GM12801 (cell line): ENCODE data around the gene EPHX1.

ENCODE experiments used
- TF ChIP-seq, protein P1 (sequence below): IDR thresholded peaks from one replicate; pipeline ENCODE4 v1.5.1; 2011; ENCODE audit warnings: control low read depth; ENCODE audit not compliant: insufficient read length; ENCODE audit errors: extremely low read depth

Gene EPHX1

DNA sequence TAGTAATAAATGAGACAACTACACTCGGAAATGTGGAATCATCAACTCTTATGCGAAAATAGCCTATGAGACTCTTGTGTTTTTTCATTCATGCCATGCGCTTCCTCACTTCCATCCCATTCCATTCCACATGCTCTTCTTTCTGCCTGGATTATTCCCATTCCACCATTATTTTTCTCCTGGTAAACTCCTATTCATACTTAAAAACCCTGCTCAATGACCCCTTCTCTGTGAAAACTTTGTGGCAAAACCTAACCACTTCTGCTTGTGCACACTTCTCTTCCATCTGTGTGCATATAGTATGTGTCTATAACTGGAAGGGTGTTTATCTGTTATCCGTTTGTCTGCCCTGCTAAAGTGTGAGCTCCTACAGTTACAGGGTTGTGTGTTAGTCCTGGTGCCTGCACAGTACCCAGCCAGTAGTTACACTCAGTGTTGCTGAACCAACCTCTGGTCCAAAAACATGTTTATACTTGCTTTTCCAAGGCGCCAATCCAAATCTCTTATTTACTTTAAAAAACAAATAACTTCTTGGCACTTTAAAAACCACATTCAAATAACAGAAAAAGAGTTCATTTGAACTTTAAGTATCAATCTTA is 10.7 kb downstream of the EPHX1 start:
- TF ChIP-seq, protein P1, sequence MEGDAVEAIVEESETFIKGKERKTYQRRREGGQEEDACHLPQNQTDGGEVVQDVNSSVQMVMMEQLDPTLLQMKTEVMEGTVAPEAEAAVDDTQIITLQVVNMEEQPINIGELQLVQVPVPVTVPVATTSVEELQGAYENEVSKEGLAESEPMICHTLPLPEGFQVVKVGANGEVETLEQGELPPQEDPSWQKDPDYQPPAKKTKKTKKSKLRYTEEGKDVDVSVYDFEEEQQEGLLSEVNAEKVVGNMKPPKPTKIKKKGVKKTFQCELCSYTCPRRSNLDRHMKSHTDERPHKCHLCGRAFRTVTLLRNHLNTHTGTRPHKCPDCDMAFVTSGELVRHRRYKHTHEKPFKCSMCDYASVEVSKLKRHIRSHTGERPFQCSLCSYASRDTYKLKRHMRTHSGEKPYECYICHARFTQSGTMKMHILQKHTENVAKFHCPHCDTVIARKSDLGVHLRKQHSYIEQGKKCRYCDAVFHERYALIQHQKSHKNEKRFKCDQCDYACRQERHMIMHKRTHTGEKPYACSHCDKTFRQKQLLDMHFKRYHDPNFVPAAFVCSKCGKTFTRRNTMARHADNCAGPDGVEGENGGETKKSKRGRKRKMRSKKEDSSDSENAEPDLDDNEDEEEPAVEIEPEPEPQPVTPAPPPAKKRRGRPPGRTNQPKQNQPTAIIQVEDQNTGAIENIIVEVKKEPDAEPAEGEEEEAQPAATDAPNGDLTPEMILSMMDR: no peak

DNA sequence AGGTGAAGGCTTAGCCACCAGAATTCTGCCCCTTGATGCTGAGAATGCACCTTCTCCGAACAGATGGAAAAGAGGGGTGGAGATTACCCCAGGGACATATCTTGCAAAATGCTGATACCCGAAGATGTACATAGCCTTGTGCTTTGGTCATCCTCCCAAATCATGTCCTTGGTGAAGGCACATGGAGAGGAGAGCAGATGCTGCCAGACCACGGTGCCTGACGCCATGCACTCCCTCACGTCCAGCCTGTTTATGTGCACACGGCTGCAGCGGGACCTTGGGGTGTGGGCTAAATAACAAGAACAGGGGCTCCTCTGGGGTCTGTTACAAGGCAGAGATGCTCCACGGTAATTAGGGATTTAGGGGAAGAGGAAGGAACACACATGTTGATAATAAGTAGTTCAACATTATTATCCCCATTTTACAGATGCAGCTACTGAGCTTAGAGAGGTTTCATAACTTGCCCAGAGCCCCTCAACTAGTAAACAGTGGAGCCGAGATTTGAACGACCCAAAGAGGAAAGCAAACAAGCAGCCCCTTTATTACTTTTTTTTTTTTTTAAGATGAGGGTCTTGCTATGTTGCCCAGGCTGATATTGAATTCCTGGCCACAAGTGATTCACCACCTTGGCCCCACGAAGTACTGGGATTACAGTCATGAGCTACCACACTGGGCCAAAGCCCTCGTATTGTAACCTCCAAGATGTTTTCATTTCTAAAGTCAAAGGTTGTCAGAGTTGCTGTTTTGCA is 12.9 kb downstream of the EPHX1 start:
- TF ChIP-seq, protein P1: no peak

DNA sequence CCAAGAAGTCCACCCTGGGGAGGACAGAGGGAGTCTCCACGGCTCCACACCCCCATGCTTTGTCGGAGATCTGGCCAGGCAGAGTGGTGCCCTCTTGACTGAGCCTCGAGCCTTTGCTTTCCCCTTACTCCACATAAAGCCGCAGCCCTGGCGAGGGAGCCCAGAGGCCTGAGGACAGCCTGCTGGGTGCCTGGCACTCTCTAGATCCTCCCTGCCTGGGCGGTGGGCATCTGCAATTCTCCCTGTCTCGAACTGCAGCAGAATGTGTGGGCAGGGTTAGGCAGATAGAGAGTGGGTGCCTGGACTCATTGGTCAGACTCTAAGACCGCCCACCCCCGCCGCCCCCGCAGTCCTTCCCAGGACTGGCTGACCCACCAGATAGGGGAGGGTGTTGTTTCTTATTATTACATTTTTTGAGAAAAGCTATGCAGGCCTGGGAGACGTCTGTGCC is 13.9 kb downstream of the EPHX1 start:
- TF ChIP-seq, protein P1: no peak

DNA sequence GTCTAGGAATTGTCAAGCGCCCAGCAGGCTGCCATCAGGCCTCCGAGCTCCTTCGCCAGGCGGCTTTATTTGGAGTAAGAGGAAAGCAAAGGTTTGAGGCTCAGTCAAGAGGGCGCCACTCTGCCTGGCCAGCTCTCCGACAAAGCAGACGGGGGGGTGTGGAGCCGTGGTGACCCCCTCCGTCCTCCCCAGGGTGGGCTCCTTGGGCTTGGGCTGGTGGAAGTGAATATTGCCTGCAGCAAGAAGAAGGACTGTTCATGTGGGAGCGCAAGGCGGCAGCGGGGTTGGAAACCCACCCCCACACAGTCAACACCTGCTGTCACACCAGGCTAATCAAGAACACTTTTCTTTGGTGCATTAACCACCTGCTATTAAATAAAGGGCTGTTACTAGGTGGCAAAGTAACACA is 14.6 kb downstream of the EPHX1 start:
- TF ChIP-seq, protein P1: no peak

DNA sequence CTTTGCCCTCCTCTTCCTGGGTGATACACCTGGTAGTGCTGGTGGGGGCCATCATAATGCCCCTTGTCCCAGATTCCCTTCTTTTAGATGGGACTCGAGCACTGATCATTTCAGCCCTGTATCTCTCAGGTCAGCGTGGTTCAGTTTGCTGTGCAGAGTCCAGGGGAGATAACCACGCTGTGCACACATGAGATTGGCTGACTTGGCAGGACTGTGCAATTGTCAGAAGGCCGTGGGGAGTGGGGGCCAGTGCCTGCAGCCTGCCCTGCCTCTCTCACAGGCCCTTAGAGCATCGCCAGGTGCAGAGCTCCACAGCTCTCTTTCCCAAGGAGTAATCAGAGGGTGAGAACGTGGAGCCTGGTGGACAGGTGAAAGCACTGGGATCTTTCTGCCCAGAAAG is 15.2 kb downstream of the EPHX1 start:
- TF ChIP-seq, protein P1: no peak

DNA sequence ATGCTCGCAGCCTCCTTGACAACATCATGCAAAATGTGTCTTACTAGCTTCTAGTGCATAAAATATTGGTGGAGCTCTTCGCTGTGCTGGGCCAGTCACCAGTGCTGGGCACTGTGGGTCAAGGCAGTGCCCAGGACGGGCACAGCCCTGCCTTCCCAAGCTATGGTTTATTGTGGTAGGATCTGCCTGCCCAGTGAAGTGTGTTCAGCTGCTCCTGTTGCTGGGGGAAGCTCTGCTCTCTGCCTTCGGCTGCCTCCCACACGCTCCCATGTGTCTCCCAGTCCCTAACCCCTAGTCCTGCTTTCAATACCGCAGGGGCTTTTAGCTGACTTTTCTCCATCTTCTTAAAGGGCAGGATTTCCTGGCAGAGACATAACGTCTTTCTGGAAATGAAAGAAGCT is 15.7 kb downstream of the EPHX1 start:
- TF ChIP-seq, protein P1: no peak

DNA sequence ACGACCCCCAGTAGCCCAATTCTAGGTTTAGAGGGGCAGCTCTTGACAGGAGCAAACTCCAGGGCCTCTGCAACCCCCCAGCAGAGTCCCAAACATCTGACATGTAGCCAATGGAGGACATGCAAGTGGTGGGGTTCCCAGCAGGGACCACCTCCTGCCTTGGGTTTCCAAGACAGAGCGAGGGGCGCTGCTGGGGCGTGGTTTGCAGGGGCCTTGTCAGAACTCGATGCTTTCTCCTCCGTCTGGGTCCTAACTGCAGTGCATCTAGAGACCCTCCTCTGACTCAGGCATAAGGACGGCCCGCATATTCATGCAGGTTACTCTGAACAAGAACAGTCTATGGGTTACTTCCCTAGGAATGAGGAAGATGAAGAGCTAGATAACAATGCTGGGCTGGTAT is 17.2 kb downstream of the EPHX1 start:
- TF ChIP-seq, protein P1: no peak
